GM20431 (cell line): ENCODE measurements around the gene C1QA.

Source experiments
- in situ Hi-C: fragments of 300-500 bp; cut with MseI, MboI; formaldehyde crosslinking; loops from one replicate; pipeline ENCODE4 v1.15.0; 2020; ENCODE audit warnings: low sequenced_read_pairs; ENCODE audit not compliant: unreplicated experiment

Gene C1QA

GRCh38 chr1:22611530-22611947, 24.9 kb upstream of the C1QA start:
- in situ Hi-C loops, result no loop called here

- in situ Hi-C loops, result no loop called here
These were observed 23.5 kb upstream of the C1QA start for GRCh38 chr1:22612671-22613571.

DNA sequence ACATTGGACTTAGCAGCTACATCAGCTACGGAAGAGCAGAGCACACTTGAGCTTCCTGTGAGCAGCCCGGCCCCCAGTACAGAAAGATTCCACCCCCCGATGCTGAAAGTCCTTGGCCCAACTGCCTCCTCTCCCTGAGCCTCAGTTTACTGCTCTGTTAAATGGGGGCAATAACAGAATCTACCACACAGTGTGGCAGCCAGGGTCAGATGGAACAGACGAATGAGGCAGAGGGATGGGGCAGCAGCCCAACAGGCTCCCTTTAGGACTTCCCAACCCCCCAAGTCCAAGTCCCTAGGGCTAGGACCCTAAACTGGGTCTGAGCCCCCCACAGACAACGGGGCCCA, 22.9 kb upstream of the C1QA start:
- in situ Hi-C loops, result no loop called here

- in situ Hi-C loops, result no loop called here
These were observed 22.5 kb upstream of the C1QA start for GRCh38 chr1:22613951-22614350.

DNA sequence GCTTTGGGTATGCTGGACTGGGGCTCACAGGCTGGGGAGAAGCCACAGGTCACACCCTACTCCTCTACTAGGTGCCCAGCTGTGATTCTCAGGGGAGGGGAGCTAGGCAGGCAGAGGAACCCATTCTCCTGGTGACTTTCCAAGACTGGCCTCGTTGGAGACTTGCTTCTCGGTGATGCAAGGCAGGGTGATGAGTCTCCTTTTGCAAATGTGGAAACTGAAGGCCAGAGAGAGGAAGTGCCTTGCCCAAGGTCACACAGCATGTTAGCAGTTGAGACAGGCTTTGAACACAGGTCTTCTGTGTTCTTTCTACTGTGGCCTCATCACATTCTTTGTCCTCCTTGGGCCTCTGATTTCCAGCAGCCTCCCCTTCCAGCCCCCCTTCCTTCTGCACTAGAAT, 20.5 kb upstream of the C1QA start:
- in situ Hi-C loops, result no loop called here

GRCh38 chr1:22616571-22616970, 19.9 kb upstream of the C1QA start:
- in situ Hi-C loops, result no loop called here

GRCh38 chr1:22618056-22618455, 18.4 kb upstream of the C1QA start:
- in situ Hi-C loops, result no loop called here

GRCh38 chr1:22619252-22619651, 17.2 kb upstream of the C1QA start:
- in situ Hi-C loops, result no loop called here

DNA sequence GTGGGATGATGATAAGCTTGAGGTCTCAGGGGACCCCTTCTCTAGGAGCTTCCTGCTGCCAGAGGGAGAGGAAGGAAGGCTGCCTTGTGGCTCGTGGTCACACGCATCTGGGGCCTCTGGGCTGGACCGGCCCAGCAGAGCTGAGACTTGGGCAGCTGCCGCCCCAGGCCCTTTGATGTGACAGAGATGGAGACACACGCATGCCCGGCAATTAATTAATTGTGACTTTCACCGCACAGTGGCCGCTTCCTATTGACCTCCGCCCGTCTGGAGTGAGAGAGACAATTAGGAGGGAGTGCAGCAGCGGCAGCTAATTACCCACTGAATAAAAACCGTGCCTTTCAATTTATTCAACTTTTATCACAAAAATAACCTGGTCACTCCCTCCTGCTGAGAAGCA, 16.6 kb upstream of the C1QA start:
- in situ Hi-C loops, result no loop called here

DNA sequence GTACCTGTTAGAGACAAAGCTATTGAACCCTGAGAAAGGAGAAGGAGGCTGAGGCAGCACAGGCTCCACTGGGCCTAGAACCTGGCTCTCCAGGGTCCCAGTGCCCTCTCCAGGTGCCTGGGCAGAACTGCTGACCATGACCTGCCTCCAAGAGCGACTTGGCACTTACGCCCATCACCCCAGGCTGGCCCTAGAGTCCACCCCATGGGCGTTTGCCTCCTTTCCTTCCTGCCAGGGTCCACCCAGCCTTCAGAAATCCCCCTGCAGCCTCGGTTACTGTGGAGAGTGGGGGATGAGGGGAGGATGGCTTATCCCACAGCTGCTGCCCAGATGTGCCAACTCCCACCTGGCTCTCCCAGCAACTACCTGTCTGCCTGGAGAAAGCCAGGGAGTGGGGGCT, 14.7 kb upstream of the C1QA start:
- in situ Hi-C loops, result no loop called here

- in situ Hi-C loops, result loop anchor here (25.0 kb wide), 1 partner anchor 488 kb away; the partner anchor contains the start of gene WNT4
These were observed 11.0 kb upstream of the C1QA start for GRCh38 chr1:22625262-22625925.

DNA sequence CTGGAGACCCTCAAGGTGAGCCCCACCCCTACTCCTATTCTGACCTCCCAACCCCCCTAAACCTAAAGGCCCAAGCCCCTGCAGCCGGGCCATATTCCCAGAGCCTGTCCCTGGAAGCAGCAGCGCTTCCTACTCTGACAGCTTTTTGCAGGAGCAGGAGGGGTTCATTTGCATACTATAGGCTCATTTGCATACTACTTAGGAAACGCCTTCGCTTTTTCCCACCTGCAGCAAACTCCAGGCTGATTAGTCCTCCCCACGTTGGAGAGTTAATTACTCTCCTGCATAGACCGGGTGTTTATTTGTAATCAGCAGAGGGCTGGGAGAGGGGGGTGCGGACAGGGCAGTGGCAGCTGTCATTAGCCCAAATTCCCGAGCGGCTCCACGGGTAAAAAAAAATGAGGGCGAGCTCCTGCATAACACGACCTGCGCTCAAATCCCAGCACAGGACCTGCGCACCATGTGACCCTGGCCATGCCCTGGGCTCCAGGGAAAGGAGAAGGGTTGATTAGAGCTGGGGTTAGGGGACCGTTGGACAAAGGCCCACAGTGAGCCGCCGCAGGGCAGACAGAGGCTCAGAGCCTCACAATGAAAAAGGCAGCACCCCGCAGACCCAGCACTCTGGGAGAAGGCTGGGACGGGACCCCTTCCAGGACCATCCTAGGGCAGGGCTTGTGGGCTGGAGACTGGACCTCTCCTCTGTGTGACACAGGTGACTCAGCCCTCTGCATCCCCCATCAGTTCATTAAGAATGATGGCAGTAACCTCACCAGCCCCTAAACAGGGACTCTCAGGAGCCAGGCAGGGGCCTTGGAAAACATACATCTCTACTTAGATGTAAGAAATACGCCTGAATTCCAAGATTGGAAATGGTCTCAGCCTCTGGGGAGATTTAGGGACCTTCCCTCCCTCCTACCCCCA, 9.9 kb upstream of the C1QA start:
- in situ Hi-C loops, result loop anchor here (25.0 kb wide), 1 partner anchor 489 kb away; the partner anchor contains the start of gene WNT4

DNA sequence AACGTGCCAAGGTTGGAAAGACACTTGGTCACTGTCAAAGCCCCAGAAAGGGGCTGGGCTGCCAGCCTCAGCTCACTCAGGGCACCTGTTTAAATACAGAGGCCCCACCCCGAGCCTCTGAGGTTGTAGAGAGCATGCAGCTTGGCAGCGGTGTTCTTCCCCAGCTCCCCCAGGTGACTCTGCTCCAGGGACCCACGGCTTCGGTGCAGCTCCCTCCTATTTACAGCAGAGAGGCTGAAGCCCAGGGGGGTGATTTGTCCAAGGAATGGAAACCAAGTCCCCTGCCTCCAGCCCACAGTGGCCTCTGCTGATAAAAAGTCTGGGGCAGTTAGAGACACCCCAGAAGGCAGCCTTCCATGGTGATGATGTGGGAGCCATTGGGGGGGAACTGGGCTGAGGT, 9.1 kb upstream of the C1QA start:
- in situ Hi-C loops, result loop anchor here (25.0 kb wide), 1 partner anchor 490 kb away; the partner anchor contains the start of gene WNT4

GRCh38 chr1:22628698-22629444, 7.6 kb upstream of the C1QA start:
- in situ Hi-C loops, result loop anchor here (25.0 kb wide), 1 partner anchor 492 kb away; the partner anchor contains the start of gene WNT4

- in situ Hi-C loops, result loop anchor here (25.0 kb wide), 1 partner anchor 493 kb away; the partner anchor contains the start of gene WNT4
These were observed 6.5 kb upstream of the C1QA start for GRCh38 chr1:22629886-22630285.

DNA sequence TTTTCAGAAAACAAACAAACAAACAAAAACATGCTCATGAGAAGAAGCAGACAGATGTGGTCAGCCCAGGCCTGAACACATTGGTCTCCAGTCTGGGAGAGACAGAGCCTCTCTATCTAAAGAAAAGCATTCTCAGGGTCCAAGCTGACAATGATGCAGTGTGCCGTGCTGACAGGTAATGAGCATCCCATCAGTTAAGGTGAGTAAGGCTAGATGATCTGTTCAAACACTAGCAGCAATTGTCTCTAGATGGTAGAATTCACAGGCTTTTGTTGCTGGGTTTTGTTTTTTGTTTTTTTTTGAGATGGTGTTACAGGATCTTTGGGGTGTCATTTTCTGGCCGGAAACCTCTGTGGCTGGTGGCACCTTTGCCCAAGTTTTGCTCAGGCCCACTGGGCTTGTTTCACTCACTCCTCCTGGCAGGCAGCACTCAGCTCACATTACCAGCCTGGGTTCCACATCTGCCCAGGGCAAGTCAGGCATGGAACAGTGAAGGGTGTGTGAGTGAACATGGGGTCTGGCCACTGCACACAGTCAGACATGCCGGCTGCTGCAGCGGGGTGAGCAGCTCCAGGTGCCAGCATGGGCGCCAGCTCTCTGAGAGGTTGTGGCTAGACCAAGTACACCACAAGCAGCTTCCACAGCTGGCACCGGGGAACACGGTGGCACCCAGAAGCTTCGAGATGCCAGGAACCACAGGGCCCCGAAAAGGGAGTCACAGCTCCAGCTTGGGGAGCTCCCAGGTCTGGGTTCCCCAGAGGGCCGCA, 2.5 kb upstream of the C1QA start:
- in situ Hi-C loops, result loop anchor here (25.0 kb wide), 1 partner anchor 497 kb away; the partner anchor contains the start of gene WNT4

DNA sequence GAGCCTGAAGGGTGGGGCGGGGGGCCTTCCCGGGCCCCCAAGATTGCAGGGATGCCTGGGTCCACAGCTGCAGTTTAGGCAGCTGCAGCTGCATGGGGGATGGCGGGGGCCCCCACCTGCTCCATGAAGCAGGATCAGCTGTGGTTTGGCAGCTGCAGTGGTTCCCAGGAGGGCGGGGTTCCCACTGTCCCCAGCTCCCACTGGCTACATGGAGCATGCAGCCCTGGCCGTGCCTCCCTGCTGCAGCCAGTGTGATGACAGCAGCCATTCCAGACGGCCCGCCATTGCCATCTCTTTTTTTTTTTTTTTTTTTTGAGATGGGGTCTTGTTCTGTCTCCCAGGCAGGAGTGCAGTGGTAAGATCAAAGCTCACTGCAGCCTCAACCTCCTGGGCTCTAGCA, 992 bp upstream of the C1QA start:
- in situ Hi-C loops, result loop anchor here (25.0 kb wide), 1 partner anchor 498 kb away; the partner anchor contains the start of gene WNT4

GRCh38 chr1:22636927-22637326, 499 bp downstream of the C1QA start:
- in situ Hi-C loops, result loop anchor here (25.0 kb wide), 1 partner anchor 500 kb away; the partner anchor contains the start of gene WNT4
